ENCODE data around the gene IL27RA. TPM values are rescaled to one million over a fixed set of nuclear protein-coding genes. Genes with fewer than 3 reads are reported as not detected.

Gene IL27RA
- total and polyA plus RNA-seq, 4 donors = 1.0 to 2.8 (median 1.6) TPM

DNA sequence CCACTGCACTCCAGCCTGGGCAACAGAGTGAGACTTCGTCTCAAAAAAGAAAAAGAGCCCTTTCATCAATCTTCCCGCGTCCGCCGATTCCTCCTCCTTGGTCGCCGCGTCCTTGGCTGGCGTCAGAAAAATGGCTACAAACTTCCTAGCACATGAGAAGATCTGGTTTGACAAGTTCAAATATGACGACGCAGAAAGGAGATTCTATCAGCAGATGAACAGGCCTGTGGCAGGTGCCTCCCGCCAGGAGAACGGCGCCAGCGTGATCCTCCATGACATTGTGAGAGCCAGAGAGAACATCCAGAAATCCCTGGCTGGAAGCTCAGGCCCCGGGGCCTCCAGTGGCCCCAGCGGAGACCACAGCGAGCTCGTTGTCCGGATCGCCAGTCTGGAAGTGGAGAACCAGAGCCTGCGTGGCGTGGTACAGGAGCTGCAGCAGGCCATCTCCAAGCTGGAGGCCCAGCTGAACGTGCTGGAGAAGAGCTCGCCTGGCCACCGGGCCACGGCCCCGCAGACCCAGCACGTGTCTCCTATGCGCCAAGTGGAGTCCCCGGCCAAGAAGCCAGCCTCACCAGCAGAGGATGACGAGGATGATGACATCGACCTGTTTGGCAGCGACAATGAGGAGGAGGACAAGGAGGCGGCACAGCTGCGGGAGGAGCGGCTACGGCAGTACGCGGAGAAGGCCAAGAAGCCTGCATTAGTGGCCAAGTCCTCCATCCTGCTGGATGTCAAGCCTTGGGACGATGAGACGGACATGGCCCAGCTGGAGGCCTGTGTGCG lies 38.9 kb downstream of the IL27RA start:
- H3K36me3 ChIP-seq (ENCODE audit: control insufficient read depth in 4 of 4, insufficient read depth in 3 of 4, low read depth in 1 of 4, low read length in 3 of 4) = no peaks in the 10 kb centered on the region
- WGBS = 97% methylated on average over 43 of the region's 43 CpGs
- H3K27me3 ChIP-seq (ENCODE audit: control insufficient read depth in 4 of 4, insufficient read depth in 4 of 4, low read length in 3 of 4) = no peaks in the 10 kb centered on the region
- TF ChIP-seq, protein P1, sequence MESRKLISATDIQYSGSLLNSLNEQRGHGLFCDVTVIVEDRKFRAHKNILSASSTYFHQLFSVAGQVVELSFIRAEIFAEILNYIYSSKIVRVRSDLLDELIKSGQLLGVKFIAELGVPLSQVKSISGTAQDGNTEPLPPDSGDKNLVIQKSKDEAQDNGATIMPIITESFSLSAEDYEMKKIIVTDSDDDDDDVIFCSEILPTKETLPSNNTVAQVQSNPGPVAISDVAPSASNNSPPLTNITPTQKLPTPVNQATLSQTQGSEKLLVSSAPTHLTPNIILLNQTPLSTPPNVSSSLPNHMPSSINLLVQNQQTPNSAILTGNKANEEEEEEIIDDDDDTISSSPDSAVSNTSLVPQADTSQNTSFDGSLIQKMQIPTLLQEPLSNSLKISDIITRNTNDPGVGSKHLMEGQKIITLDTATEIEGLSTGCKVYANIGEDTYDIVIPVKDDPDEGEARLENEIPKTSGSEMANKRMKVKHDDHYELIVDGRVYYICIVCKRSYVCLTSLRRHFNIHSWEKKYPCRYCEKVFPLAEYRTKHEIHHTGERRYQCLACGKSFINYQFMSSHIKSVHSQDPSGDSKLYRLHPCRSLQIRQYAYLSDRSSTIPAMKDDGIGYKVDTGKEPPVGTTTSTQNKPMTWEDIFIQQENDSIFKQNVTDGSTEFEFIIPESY (IDR thresholded peaks at IDR 0.05) = no peak
- TF ChIP-seq NR2F2 (IDR thresholded peaks at IDR 0.05) (no peak), GABPA (IDR thresholded peaks at IDR 0.05 in 1 of 2, conservative IDR thresholded peaks at IDR 0.05 in 1 of 2) (no peak), FOXA1 (IDR thresholded peaks at IDR 0.05) (no peak), EGR1 (IDR thresholded peaks at IDR 0.05; ENCODE audit: low read depth in 2 of 2) (no peak), HNF4A (conservative IDR thresholded peaks at IDR 0.05) (no peak), RXRA (IDR thresholded peaks at IDR 0.05) (no peak)
- TF ChIP-seq, protein P2, sequence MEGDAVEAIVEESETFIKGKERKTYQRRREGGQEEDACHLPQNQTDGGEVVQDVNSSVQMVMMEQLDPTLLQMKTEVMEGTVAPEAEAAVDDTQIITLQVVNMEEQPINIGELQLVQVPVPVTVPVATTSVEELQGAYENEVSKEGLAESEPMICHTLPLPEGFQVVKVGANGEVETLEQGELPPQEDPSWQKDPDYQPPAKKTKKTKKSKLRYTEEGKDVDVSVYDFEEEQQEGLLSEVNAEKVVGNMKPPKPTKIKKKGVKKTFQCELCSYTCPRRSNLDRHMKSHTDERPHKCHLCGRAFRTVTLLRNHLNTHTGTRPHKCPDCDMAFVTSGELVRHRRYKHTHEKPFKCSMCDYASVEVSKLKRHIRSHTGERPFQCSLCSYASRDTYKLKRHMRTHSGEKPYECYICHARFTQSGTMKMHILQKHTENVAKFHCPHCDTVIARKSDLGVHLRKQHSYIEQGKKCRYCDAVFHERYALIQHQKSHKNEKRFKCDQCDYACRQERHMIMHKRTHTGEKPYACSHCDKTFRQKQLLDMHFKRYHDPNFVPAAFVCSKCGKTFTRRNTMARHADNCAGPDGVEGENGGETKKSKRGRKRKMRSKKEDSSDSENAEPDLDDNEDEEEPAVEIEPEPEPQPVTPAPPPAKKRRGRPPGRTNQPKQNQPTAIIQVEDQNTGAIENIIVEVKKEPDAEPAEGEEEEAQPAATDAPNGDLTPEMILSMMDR (IDR thresholded peaks at IDR 0.05; ENCODE audit: low read depth, low read length, missing input control) = no peak
- H3K4me3 ChIP-seq (ENCODE audit: low read depth in 1 of 3, low read length in 3 of 3) = no peak overlapping the region
- H3K27ac ChIP-seq (ENCODE audit: low read depth in 1 of 2, low read length in 2 of 2) = no peak overlapping the region
- peaks cover 0 to 39% (median 24%) of the 10 kb centered on the region in 4 donors for H3K4me1 ChIP-seq (ENCODE audit: control insufficient read depth in 4 of 4, insufficient read depth in 4 of 4, low read length in 3 of 4)
- no peak overlapping the region for H3K9ac ChIP-seq (ENCODE audit: low read depth in 1 of 2, low read length in 2 of 2)
- no peaks in the 10 kb centered on the region for H3K9me3 ChIP-seq (ENCODE audit: control insufficient read depth in 4 of 4, low read length in 3 of 4)
- DNase-seq (ENCODE audit: low spot score) = no peak

DNA sequence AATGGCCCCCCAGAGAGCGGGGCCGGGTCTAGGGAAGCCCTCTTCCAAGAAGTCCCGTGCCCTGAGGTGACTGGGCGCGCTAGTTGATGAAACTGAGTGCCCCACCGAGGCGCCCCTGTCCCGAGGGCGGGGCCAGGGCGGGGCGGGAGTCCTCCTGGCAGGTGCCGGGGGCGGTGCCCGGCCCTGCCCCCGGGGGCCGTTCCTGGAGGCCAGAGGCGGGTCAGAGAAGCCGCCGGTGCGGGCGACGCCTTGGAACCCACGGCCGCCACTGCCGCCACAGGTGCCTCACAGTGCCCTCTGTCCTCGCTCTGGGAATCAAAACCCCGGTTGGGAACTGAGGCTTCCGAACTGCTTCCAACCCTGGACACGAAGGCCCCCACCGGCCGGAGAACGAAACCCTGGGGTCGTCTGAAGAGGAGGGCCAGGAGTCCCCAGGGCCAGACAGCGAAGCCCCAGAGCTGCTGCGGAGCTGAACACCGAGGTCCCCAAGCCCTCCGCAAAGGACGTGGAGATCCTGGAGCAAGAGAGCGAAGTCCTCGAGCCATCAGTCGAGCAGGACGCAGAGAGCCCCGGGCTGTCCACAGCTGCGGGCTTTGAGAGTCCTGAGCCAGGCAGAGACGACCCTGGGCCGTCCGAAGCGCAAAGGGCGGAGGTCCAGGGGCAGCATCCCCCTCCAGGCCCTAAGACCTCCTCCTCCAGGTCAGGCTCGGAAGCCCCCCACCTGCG lies 41.1 kb downstream of the IL27RA start, which contains the start of gene MISP3:
TSS of gene MISP3 (plus strand) at position 252 of the 726 bp plus-strand sequence. CDS start 524 bp downstream, outside the sequence.
- H3K36me3 ChIP-seq (ENCODE audit: control insufficient read depth in 4 of 4, insufficient read depth in 3 of 4, low read depth in 1 of 4, low read length in 3 of 4) = no peaks in the 10 kb centered on the region
- peak within 1 kb of the TSS; percentile 66 to 80 (median 73) for H3K4me3 ChIP-seq (ENCODE audit: low read depth in 1 of 3, low read length in 3 of 3)
- peak; percentile 64 for DNase-seq (ENCODE audit: low spot score)
- H3K27ac ChIP-seq (ENCODE audit: low read depth in 1 of 2, low read length in 2 of 2) = peak within 1 kb of the TSS; percentile 69 to 93
- under 1% methylated on average over 51 of the region's 51 CpGs for WGBS
- TF ChIP-seq, protein P1 (IDR thresholded peaks at IDR 0.05) = no peak
- TF ChIP-seq, protein P3, sequence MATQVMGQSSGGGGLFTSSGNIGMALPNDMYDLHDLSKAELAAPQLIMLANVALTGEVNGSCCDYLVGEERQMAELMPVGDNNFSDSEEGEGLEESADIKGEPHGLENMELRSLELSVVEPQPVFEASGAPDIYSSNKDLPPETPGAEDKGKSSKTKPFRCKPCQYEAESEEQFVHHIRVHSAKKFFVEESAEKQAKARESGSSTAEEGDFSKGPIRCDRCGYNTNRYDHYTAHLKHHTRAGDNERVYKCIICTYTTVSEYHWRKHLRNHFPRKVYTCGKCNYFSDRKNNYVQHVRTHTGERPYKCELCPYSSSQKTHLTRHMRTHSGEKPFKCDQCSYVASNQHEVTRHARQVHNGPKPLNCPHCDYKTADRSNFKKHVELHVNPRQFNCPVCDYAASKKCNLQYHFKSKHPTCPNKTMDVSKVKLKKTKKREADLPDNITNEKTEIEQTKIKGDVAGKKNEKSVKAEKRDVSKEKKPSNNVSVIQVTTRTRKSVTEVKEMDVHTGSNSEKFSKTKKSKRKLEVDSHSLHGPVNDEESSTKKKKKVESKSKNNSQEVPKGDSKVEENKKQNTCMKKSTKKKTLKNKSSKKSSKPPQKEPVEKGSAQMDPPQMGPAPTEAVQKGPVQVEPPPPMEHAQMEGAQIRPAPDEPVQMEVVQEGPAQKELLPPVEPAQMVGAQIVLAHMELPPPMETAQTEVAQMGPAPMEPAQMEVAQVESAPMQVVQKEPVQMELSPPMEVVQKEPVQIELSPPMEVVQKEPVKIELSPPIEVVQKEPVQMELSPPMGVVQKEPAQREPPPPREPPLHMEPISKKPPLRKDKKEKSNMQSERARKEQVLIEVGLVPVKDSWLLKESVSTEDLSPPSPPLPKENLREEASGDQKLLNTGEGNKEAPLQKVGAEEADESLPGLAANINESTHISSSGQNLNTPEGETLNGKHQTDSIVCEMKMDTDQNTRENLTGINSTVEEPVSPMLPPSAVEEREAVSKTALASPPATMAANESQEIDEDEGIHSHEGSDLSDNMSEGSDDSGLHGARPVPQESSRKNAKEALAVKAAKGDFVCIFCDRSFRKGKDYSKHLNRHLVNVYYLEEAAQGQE (IDR thresholded peaks at IDR 0.05) = peak; percentile 38
- H3K9me3 ChIP-seq (ENCODE audit: control insufficient read depth in 4 of 4, low read length in 3 of 4) = no peaks in the 10 kb centered on the region
- no peaks in the 10 kb centered on the region for H3K27me3 ChIP-seq (ENCODE audit: control insufficient read depth in 4 of 4, insufficient read depth in 4 of 4, low read length in 3 of 4)
- H3K4me1 ChIP-seq (ENCODE audit: control insufficient read depth in 4 of 4, insufficient read depth in 4 of 4, low read length in 3 of 4) = peaks cover 0 to 41% (median 24%) of the 10 kb centered on the region in 4 donors
- peak within 1 kb of the TSS; percentile 35 to 54 for H3K9ac ChIP-seq (ENCODE audit: low read depth in 1 of 2, low read length in 2 of 2)

Measured in liver (tissue), 9 donors.